SU-DHL-6 (cell line): ENCODE measurements around the gene TJP2.

Experiments
- H2AFZ ChIP-seq: fragments of 200-600 bp; sonication (generic); 2 replicates; pipeline ENCODE4 v1.6.1; 2014; ENCODE audit warnings: low read depth, mild to moderate bottlenecking, moderate library complexity, mixed read lengths, antibody characterized with exemption, low read length; ENCODE audit not compliant: severe bottlenecking
- H3F3A ChIP-seq: fragments of 200-600 bp; shearing (Covaris generic); 2 replicates; pipeline ENCODE4 v1.6.0; 2016; ENCODE audit warnings: antibody characterized with exemption, mild to moderate bottlenecking; ENCODE audit not compliant: insufficient read depth
- H3K27ac ChIP-seq: fragments of 200-600 bp; sonication (generic); 2 replicates; pipeline ENCODE4 v1.5.1; 2016; ENCODE audit warnings: low read depth, mild to moderate bottlenecking, low read length, moderate library complexity, mixed read lengths
- H3K27me3 ChIP-seq: fragments of 200-600 bp; sonication (generic), shearing (Covaris generic); 2 replicates; pipeline ENCODE4 v1.6.0; 2014; ENCODE audit warnings: mild to moderate bottlenecking, low read length
- H3K36me3 ChIP-seq: fragments of 200-600 bp; sonication (generic); 2 replicates; pipeline ENCODE4 v1.6.1; 2014; ENCODE audit warnings: mild to moderate bottlenecking, low read length, mixed read lengths
- H3K4me2 ChIP-seq: fragments of 300-600, 200-600 bp; shearing (Covaris generic), sonication (generic); 2 replicates; pipeline ENCODE4 v1.6.0; 2014; ENCODE audit warnings: low read length, low read depth, mild to moderate bottlenecking; ENCODE audit not compliant: poor library complexity, severe bottlenecking
- H3K4me3 ChIP-seq: fragments of 200-600 bp; sonication (generic); 2 replicates; pipeline ENCODE4 v1.5.1; 2014; ENCODE audit warnings: antibody characterized with exemption, low read length, mild to moderate bottlenecking, mixed read lengths; ENCODE audit not compliant: insufficient read depth, poor library complexity, severe bottlenecking
- H3K79me2 ChIP-seq: fragments of 200-600 bp; sonication (generic); 2 replicates; pipeline ENCODE4 v1.6.1; 2014; ENCODE audit warnings: mild to moderate bottlenecking, low read length, moderate library complexity; ENCODE audit not compliant: insufficient read depth
- H3K9ac ChIP-seq: fragments of 200-600 bp; sonication (generic); 2 replicates; pipeline ENCODE4 v1.7.0; 2014; ENCODE audit warnings: mild to moderate bottlenecking, low read length
- H3K9me2 ChIP-seq: fragments of 200-600 bp; sonication (generic); replicated peaks from 2 replicates; pipeline ENCODE4 v1.6.1; 2014; ENCODE audit warnings: low read length; ENCODE audit not compliant: insufficient read depth
- H3K9me3 ChIP-seq: fragments of 200-600 bp; sonication (generic); 2 replicates; pipeline ENCODE4 v1.6.1; 2014; ENCODE audit warnings: low read length, mixed read lengths; ENCODE audit not compliant: insufficient read depth
- H4K20me1 ChIP-seq: fragments of 200-600 bp; sonication (generic); 2 replicates; pipeline ENCODE4 v1.6.1; 2014; ENCODE audit warnings: low read depth, mild to moderate bottlenecking, antibody characterized with exemption, low read length, moderate library complexity, mixed read lengths
- CTCF ChIP-seq: fragments of 200-600 bp; sonication (generic); IDR thresholded peaks from one replicate; pipeline ENCODE4 v1.5.1; 2017; ENCODE audit warnings: antibody characterized with exemption, mild to moderate bottlenecking, low read length, moderate library complexity; ENCODE audit not compliant: insufficient read depth, poor library complexity, severe bottlenecking
- EZH2phosphoT487 ChIP-seq: fragments of 200-600 bp; sonication (generic), shearing (Covaris generic); conservative IDR thresholded peaks from 2 replicates; pipeline ENCODE4 v1.6.1; 2018; ENCODE audit warnings: mild to moderate bottlenecking, antibody characterized with exemption, low read length, moderate library complexity, mixed read lengths

The TJP2 gene

GRCh38 chr9:69273161-69273560 lies 99.1 kb downstream of the TJP2 start:
- Histone ChIP-seq H3K27ac (no peak overlapping the region), H3K9ac (no peak overlapping the region), H3F3A (no peaks in the 10 kb centered on the region), H3K27me3 (no peaks in the 10 kb centered on the region), H3K9me3 (no peaks in the 10 kb centered on the region), H4K20me1 (no peaks in the 10 kb centered on the region), H3K79me2 (no peaks in the 10 kb centered on the region), H3K4me2 (no peak overlapping the region), H2AFZ (no peak overlapping the region), H3K9me2 (no peaks in the 10 kb centered on the region), H3K36me3 (no peaks in the 10 kb centered on the region), H3K4me3 (no peak overlapping the region)
- TF ChIP-seq CTCF (no peak), EZH2phosphoT487 (no peak)

- Histone ChIP-seq H3K4me3 (no peak overlapping the region), H3K4me2 (no peak overlapping the region), H3K9me3 (no peaks in the 10 kb centered on the region), H3F3A (no peaks in the 10 kb centered on the region), H3K36me3 (no peaks in the 10 kb centered on the region), H3K9ac (no peak overlapping the region), H3K27ac (no peak overlapping the region), H4K20me1 (no peaks in the 10 kb centered on the region), H3K79me2 (no peaks in the 10 kb centered on the region), H2AFZ (no peak overlapping the region), H3K27me3 (no peaks in the 10 kb centered on the region), H3K9me2 (no peaks in the 10 kb centered on the region)
- TF ChIP-seq CTCF = no peak
Observed at GRCh38 chr9:69276775-69277174, 102.7 kb downstream of the TJP2 start.

- H3K4me3 ChIP-seq = no peak overlapping the region
- no peaks in the 10 kb centered on the region for H3K36me3 ChIP-seq
- H3F3A ChIP-seq = no peaks in the 10 kb centered on the region
- H3K9ac ChIP-seq = no peak overlapping the region
- H3K79me2 ChIP-seq = no peaks in the 10 kb centered on the region
- H3K27me3 ChIP-seq = no peaks in the 10 kb centered on the region
- H3K9me2 ChIP-seq = no peaks in the 10 kb centered on the region
- H3K9me3 ChIP-seq = no peaks in the 10 kb centered on the region
- H2AFZ ChIP-seq = no peak overlapping the region
- no peak overlapping the region for H3K4me2 ChIP-seq
- no peaks in the 10 kb centered on the region for H4K20me1 ChIP-seq
- TF ChIP-seq CTCF (no peak), EZH2phosphoT487 (no peak)
- H3K27ac ChIP-seq = no peak overlapping the region
Observed at GRCh38 chr9:69279084-69279731, 105.1 kb downstream of the TJP2 start.
